ENCODE data around the gene PXMP2. TPM values are rescaled to one million over a fixed set of nuclear protein-coding genes. Genes with fewer than 3 reads are reported as not detected.

Gene PXMP2
- total and polyA plus RNA-seq, 2 of the 8 experiments (the other 6 are each of a cell fraction or from before 2014, with no cell fraction given) = 13.8 to 15.1 TPM

GRCh38 chr12:132728502-132728901 lies 41.1 kb downstream of the PXMP2 start (continued):
- no peak for TF ChIP-seq HDAC2 (IDR thresholded peaks at IDR 0.05; ENCODE audit: borderline replicate concordance in 1 of 2, low read depth in 2 of 2, low read length in 2 of 2)
- TF ChIP-seq RFX5 (IDR thresholded peaks at IDR 0.05; ENCODE audit: borderline replicate concordance, low read depth, low read length) = no peak
- no peak for TF ChIP-seq TEAD4 (IDR thresholded peaks at IDR 0.05; ENCODE audit: low read depth, low read length)
